Measurements from ENCODE around the gene LIN7C.
"Not testable (repeated sequence)": the region's sequence is repeated elsewhere in the genome, so short reads cannot be mapped to it uniquely, and the experiment has no call there.

LIN7C gene

DNA sequence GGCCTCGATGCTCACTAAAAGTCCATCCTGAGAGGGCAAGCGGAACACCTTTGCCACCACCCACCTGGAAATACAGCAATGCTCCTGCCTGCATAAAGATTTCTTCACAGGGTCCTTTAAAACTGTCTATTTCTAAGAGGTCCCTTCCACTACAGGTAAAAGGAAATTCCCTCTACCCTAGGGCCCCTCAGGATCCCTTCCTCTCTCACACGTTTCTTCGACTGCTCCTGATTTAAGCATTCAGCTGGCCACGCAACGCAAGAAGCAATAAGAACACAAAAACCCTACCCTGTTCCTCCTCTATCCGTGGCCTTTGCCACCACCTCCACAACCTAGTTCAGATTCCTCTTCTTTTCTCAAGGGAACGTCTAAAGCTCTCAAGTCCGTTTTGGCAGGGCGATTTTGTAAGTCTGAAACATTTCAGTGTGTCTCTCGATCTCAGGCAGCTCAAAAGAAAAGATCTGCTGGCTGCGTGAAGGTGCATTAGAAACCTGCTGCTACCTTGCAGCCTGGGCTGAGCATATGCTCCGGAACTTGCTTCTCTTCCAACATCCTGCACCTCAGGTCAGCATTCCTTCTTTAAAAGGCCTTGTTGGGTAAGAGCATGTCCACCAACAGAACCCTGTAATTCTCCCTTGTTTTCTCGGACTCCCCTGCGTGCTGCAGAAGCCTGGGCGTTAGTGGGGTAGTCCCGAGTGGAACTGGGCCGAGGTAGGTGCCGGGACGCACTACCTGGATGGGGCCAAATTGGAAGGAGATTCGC, 35.6 kb downstream of the LIN7C start:
- DNase-seq (ENCODE audit: low read depth in 2 of 2) = no peak

- no peak for DNase-seq (ENCODE audit: low read depth in 2 of 2)
Measured at GRCh38 chr11:27470166-27470565, 36.4 kb downstream of the LIN7C start.

- no peak for DNase-seq (ENCODE audit: low read depth in 2 of 2)
Measured at GRCh38 chr11:27468995-27469695, 37.4 kb downstream of the LIN7C start.

GRCh38 chr11:27468209-27468994, 38.2 kb downstream of the LIN7C start:
- no peak for DNase-seq (ENCODE audit: low read depth in 2 of 2)

DNA sequence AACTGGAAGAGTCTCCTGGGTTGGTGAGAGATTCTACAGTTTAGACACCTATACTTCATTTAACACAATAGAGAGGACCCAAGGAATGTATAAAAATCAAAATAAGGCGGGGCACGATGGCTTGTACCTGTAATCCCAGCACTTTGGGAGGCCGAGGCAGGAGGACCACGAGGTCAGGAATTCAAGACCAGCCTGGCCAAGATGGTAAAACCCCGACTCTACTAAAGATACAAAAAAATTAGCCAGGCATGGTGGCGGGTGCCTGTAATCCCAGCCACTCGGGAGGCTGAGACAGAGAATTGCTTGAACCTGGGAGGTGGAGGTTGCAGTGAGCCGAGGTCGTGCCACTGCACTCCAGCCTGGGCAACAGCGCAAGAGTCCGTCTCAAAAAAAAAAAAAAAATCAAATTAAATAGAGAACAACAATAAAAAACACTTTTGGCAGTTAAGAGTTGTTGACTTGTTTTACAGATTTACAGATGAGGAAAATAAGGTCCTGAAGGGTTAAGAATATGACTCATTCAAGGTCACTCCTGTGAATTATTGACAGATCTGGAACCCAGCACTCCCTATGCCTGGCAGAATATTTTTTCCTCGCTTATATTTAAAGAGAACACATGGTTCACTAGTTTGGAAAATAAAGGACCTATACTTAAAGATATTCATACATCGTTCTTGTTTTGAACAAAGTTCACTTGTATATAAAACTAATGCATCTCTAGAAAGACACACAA, 39.2 kb downstream of the LIN7C start:
- DNase-seq (ENCODE audit: low read depth in 2 of 2) = no peak

- DNase-seq (ENCODE audit: low read depth in 2 of 2) = no peak
Measured at GRCh38 chr11:27466363-27466762, 40.2 kb downstream of the LIN7C start.

DNA sequence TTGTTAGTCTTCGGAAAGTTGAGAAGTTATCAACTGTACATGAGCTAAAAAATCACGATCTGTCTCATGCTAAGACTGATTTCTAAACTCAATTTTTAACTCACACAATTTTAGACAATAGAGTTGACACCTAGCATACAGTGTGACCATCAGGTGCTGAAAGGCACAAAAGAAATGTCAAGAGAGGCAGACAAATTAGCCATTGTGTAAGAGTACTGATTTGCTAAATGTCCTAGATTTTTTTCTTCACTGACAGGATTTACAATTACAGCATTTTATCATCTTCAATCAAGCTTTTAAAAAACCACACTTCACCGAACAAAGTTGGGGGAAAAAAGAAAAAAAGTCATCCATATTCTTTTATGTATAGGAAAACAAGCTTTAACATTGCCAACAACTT, 40.9 kb downstream of the LIN7C start:
- DNase-seq (ENCODE audit: low read depth in 2 of 2) = no peak

- DNase-seq (ENCODE audit: low read depth in 2 of 2) = no peak
Measured at GRCh38 chr11:27464909-27465308, 41.7 kb downstream of the LIN7C start.

GRCh38 chr11:27464289-27464696, 42.3 kb downstream of the LIN7C start:
- no peak for DNase-seq (ENCODE audit: low read depth in 2 of 2)

DNA sequence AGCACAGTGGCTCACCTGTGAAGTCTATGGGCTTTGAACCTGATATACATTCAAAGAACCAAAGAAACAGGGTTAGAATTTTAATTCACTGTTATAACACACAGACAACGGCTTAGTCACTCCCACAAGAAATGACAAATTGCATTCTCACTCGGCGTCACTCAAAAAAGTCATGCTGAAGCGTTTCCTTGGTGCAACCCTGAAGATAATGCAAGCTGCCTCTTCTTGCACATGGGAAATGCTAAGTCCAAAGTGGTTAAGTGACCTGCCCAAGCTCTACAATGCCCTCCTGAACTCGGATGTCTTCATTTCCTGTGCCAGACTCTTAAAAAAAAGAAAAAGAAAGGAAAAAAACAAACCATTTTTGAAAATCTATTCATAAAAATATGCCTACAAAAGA, 44.0 kb downstream of the LIN7C start:
- no peak for DNase-seq (ENCODE audit: low read depth in 2 of 2)

DNA sequence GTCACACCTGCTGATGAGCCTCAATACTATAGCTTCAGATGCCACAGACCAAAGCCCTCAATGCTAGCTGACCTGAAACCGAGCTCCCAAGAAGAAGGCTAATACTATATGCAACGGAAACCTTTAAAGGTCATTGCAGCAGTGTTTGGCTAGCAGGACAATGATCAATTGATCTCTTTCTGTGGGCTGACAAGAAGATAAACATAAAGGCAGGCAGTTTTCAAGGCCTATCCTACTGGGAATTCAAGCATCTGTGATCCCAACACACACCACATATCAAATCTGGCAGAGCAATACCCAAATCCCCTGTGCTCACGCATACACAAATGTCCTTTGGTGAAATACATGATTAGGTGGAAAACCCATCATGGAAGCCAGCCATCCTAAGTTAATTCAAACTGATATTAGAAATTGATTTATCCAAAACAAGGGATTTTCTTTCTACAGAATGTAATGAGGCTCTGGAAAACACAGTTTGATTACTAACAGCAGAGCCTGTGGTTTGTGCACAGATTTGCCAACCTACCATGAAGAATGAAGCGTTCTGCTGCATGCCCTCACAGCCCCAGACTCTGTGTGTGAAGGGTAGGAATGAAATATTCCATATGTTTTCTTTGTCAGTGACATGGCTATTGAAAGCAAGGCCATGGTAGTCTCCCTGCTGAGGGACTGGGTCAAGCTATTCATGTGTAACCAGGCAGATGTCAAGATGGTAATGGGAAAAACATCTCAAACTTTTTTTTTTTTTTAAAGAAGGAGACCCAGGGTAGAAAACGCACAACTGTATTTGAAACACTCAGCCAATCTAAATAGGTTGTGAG, 46.2 kb downstream of the LIN7C start:
- no peak for DNase-seq (ENCODE audit: low read depth in 2 of 2)

DNA sequence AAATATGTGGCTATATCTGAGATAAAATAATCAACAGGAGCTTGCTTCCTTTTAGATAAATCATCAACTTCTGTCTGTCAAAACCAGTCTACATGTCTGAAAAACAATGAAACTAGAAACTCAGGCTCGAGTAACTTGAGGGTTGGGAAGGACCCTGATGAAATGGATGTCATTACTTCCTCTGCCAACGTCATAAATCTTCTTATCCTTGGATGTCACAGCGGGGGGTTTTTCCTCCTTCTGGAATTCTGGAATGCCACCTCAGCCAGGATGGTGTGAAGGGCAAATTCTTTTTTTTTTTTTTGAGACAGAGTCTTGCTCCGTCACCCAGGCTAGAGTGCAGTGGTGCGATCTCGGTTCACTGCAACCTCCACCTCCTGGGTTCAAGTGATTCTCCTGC, 47.4 kb downstream of the LIN7C start:
- no peak for DNase-seq (ENCODE audit: low read depth in 2 of 2)

DNA sequence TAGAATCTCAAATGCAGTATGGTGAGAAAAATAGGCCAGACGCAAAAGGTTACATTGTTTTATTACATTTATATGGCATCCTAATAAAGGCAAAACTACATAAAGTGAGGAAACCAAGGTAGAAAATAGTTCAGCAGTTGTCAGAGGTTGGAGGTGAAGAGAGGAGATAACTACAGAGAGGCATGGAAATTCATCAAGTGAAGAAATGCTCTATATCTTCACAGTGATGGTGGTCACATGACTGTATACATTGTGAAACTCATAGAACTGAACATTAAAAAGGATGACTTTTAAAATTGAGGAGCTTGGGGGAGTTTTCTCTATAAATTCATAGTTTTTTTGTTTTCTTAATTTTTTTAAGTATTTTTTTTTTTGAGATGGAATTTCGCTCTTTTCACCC, 48.4 kb downstream of the LIN7C start:
- no peak for DNase-seq (ENCODE audit: low read depth in 2 of 2)

- DNase-seq (ENCODE audit: low read depth in 2 of 2) = no peak
Measured at GRCh38 chr11:27456795-27457329, 49.7 kb downstream of the LIN7C start.

- no peak for DNase-seq (ENCODE audit: low read depth in 2 of 2)
Measured at GRCh38 chr11:27456140-27456794, 50.3 kb downstream of the LIN7C start.

- DNase-seq (ENCODE audit: low read depth in 2 of 2) = no peak
Measured at GRCh38 chr11:27455667-27456066, 50.9 kb downstream of the LIN7C start.

- DNase-seq (ENCODE audit: low read depth in 2 of 2) = no peak
Measured at GRCh38 chr11:27453701-27454100, 52.9 kb downstream of the LIN7C start.

DNA sequence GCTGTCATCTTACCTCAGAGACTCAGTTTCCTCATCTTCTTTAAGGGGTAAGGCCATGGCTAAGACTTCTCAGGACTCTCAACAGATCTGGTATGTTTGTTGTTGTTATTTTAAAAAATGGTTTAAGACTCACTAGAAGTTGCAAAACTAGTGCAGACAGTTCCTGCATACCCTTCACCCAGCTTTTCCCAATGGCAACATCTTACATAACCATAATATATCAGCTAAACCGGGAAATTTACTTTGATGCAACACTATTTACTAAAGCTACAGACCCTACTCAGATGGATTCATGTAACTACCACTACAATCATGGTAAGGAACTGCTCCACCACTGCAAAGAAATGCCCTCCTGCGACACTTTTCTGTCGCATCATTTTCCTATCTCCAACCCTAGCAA, 54.4 kb downstream of the LIN7C start:
- no peak for DNase-seq (ENCODE audit: low read depth in 2 of 2)

DNA sequence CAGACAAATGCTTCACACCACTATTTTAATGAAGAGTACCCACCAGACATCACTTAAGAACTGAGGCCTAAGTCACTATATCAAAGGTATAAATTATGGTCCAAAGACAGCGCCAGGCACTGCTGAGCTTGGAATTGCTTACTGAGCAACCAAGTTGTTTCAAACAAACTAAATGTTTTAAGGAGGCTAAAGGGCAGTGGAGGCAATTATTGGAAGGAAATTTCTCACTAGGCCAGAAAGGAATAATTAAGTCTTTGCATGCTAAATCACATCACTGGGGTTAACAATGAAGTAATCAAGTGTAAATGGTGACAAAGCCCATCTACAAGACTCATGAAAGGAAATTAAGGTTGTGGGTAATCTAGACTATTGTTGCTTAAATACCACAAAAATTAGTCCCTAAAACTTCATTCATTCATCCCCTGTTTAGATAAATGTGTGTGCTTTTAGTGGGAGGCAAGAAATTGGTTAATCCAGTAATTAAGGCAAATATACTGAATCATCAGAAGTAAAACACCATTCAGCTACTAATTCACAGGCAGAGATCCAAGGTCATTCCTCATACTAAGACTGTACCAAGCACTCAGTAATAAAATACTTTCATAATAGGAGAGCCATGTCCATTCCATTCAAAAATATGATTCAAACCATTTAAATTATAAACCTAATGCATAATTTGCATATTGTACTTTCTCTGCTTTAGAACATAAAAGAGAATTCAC, 55.2 kb downstream of the LIN7C start:
- no peak for DNase-seq (ENCODE audit: low read depth in 2 of 2)

DNA sequence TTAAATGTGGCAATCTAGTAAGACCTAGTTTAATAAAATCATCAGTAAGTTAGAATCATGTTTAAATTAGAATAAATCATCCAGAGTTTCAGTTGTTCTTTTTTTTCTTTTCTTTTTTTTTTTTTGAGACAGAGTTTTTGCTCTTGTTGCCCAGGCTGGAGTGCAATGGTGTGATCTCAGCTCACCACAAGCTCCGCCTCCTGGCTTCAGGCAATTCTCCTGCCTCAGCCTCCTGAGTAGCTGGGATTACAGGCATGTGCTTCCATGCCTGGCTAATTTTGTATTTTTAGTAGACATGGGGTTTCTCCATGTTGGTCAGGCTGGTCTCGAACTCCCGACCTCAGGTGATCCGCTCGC, 58.4 kb downstream of the LIN7C start:
- not testable (repeated sequence) for DNase-seq (ENCODE audit: low read depth in 2 of 2)
